Suprapubic skin (tissue), 4 donors: ENCODE results near the gene AP3D1.

Source experiments
- CTCF ChIP-seq, 2 donors: fragments of 200-600 bp in 1 of 2; fragments of 450-650 bp in 1 of 2; sonication (generic) in 1 of 2; IDR thresholded peaks; one replicate each; pipeline ENCODE4 v1.5.1; 2016 to 2019; ENCODE audit warnings: antibody characterized with exemption in 2 of 2, mild to moderate bottlenecking in 1 of 2, moderate library complexity in 1 of 2
- EP300 ChIP-seq: sonication (generic); formaldehyde crosslinking; IDR thresholded peaks from one replicate; pipeline ENCODE4 v1.6.1; 2017; ENCODE audit warnings: antibody characterized with exemption
- POLR2A ChIP-seq, 2 donors: fragments of 450-650 bp; IDR thresholded peaks; one replicate each; pipeline ENCODE4 v1.6.1; 2017; ENCODE audit warnings: antibody characterized with exemption in 2 of 2, mild to moderate bottlenecking in 2 of 2, moderate library complexity in 2 of 2
- POLR2AphosphoS5 ChIP-seq, 3 donors: sonication (generic); formaldehyde crosslinking; IDR thresholded peaks; one replicate each; pipeline ENCODE4 v1.6.1; 2017; ENCODE audit warnings: antibody characterized with exemption in 3 of 3

DNA sequence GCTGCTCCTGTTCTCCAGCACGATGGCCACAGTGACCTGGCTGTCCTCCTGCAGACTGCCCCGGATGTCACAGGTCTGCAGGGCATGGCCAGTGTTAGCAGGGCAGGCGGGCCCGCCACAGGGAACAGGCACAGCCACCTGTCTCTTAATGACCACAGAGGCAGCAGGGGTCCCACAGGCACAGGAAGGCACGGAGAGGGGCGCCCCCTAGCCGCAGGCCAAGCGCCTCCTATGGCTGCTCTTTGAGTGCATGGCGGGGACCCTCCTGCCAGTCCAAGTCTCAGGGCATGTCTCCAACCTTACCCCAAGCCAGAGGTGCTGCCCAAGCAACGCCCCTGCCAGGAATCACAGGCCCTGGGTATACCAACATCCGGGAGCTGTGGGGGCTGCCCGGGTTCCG, 40.5 kb downstream of the AP3D1 start:
- TF ChIP-seq CTCF (IDR thresholded peaks at IDR 0.05) (no peak), POLR2AphosphoS5 (IDR thresholded peaks at IDR 0.05) (no peak), POLR2A (IDR thresholded peaks at IDR 0.05) (no peak), EP300 (no peak)
